ENCODE data around the gene APOB.

DNA sequence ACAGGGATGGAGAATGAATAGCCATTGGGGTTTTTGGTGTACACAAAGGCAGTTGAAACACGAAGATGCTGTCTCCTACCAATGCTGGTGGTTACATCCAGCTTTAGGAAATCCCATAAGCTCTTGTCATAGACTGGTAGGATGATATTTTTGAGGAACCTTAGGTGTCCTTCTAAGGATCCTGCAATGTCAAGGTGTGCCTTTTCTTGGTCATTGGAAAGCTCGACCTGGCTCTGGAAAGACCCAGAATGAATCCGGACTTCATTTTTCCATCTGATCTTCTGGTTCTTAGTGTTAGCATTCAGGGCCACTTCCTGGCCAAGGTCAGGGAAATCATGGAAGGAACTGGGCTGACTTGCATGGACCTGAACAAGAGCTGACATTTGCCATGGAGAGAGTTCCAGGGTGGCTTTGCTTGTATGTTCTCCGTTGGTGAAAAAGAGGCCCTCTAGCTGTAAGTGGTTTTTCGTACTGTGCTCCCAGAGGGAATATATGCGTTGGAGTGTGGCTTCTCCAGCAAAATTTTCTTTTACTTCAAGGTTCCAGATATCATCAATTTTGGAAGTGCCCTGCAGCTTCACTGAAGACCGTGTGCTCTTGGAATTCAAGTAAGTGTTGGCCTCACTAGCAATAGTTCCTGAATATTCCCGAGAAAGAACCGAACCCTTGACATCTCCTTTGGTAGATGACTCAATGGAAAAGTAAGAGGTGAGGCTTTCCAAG lies 38.0 kb downstream of the APOB start:
- TF ChIP-seq POLR2AphosphoS5 (IDR thresholded peaks at IDR 0.05) (no peak), CTCF (IDR thresholded peaks at IDR 0.05) (no peak)

Measured in prostate gland (tissue), 2 donors.